ENCODE data around the gene TMEM123. TPM values are rescaled to one million over a fixed set of nuclear protein-coding genes. Genes with fewer than 3 reads are reported as not detected.

TMEM123 gene
- total and polyA plus RNA-seq, 2 donors (not counting 3 experiments of a cell fraction or from before 2014, with no cell fraction given): 201 to 257 TPM

DNA sequence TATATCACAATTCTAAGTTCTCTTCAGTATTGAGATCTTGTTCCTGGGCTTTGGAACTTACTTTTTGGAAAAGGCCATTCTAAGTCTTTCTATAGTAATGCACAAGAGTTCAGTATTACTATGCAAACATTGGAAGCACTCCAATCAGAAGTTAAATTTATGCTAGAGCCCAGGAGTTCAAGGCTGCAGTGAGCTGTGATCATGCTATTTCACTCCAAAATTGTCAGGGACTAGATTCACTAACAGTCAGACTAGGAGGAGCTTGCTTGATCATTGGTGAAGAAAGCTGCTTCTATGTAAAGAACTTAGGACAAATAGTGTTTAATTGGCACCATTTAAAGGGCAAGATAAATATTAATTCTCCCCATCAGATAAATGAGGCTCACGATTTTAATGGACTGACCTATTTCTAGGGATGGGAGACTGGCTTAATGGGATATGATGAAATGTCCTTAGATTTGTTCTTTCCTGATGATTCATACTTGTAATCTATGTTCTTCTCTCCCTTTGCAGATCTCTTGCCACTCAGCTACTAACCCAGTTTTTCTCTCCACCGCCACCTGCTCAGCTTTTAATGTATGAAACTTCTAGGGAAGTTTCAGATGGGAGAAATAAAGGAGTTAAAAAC, 32.6 kb upstream of the TMEM123 start:
- H3K4me2 ChIP-seq (ENCODE audit: insufficient read depth, low read length): no peak overlapping the region
- H3K9me3 ChIP-seq (replicated peaks; ENCODE audit: control insufficient read depth, insufficient read depth, low read length): no peaks in the 10 kb centered on the region
- no peak overlapping the region for H3K9ac ChIP-seq (replicated peaks; ENCODE audit: extremely low read depth, insufficient read depth, low read length)
- dilution Hi-C loops (cut with MboI; ENCODE audit: extremely low pct_ligation_motif_present, low sequenced_read_pairs) (no loop called here), intact Hi-C loops (cut with micrococcal nuclease) (no loop called here)
- peak; percentile 55 for FAIRE-seq
- TF ChIP-seq POLR2A (IDR thresholded peaks at IDR 0.05; ENCODE audit: low read depth, low read length) (no peak), JUN (IDR thresholded peaks at IDR 0.05; ENCODE audit: borderline replicate concordance, insufficient read depth, insufficient read length, low read depth) (no peak), MYC (IDR thresholded peaks at IDR 0.05; ENCODE audit: low read depth, low read length) (no peak), FOS (IDR thresholded peaks at IDR 0.05; ENCODE audit: borderline replicate concordance, insufficient read depth, low read length) (peak; percentile 57), POLR2AphosphoS5 (IDR thresholded peaks at IDR 0.05; ENCODE audit: insufficient read depth, low read depth, low read length) (no peak), EZH2 (IDR thresholded peaks at IDR 0.05; ENCODE audit: borderline replicate concordance, low read depth, low read length, severe bottlenecking) (no peak), GATA2 (IDR thresholded peaks at IDR 0.05; ENCODE audit: insufficient read depth, insufficient read length, low read depth, low read length) (no peak)
- TF ChIP-seq, protein P1, sequence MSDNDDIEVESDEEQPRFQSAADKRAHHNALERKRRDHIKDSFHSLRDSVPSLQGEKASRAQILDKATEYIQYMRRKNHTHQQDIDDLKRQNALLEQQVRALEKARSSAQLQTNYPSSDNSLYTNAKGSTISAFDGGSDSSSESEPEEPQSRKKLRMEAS (IDR thresholded peaks at IDR 0.05; ENCODE audit: insufficient read depth, insufficient read length): no peak
- no peaks in the 10 kb centered on the region for H4K20me1 ChIP-seq (replicated peaks; ENCODE audit: control insufficient read depth, extremely low read depth, insufficient read depth, low read length)
- H2AFZ ChIP-seq (ENCODE audit: low read depth, low read length): no peak overlapping the region
- H3K36me3 ChIP-seq (ENCODE audit: control insufficient read depth in 2 of 2, extremely low read depth in 1 of 2, insufficient read depth in 2 of 2, low read length in 2 of 2): no peaks in the 10 kb centered on the region
- POLR2A ChIA-PET: no interaction called here
- H3K79me2 ChIP-seq (ENCODE audit: control insufficient read depth, insufficient read depth, low read length): no peaks in the 10 kb centered on the region
- H3K9me1 ChIP-seq (replicated peaks; ENCODE audit: control insufficient read depth, extremely low read depth, insufficient read depth, low read length): no peaks in the 10 kb centered on the region
- BruUV-seq (replicated peaks): no TSS peak
- no peaks in the 10 kb centered on the region for H3K4me1 ChIP-seq (ENCODE audit: control insufficient read depth, extremely low read depth, insufficient read depth, low read length)
- CTCF ChIA-PET: interaction anchor here (0.7 to 1.5 kb wide), 8 partner anchors 9 to 181 kb away, joined by 3 to 5 read pairs (median 4); no protein-coding TSS in a partner anchor
- DNase-seq (ENCODE audit: low read depth, low spot score): no peak
- no peaks in the 10 kb centered on the region for H3K27me3 ChIP-seq (ENCODE audit: control insufficient read depth in 2 of 2, insufficient read depth in 2 of 2, low read length in 2 of 2)
- H3K27ac ChIP-seq (ENCODE audit: insufficient read depth, low read depth, low read length): no peak overlapping the region
- H3K4me3 ChIP-seq (replicated peaks in 1 of 3; ENCODE audit: insufficient read depth in 1 of 3, low read depth in 1 of 3, low read length in 3 of 3): no peak overlapping the region

DNA sequence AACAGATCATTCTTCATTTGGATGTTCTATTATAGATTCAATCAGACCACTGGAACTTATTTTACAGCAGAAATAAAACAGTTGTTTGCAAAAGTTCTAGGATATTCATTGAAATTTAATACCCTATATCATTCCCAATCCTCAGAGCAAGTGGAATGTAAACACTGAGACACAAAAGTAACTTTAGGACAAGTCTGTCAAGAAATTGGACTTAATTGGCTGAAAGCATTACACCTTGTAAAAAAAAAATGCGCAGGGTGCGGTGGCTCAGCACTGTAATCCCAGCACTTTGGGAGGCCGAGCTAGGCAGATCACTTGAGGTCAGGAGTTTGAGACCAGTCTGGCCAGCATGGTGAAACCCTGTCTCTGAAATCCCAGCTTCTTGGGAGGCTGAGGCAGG, 29.9 kb upstream of the TMEM123 start:
- ChIA-PET CTCF (no interaction called here), POLR2A (no interaction called here)
- Histone ChIP-seq H3K36me3 (ENCODE audit: control insufficient read depth in 2 of 2, extremely low read depth in 1 of 2, insufficient read depth in 2 of 2, low read length in 2 of 2) (no peaks in the 10 kb centered on the region), H3K27ac (ENCODE audit: insufficient read depth, low read depth, low read length) (no peak overlapping the region), H3K27me3 (ENCODE audit: control insufficient read depth in 2 of 2, insufficient read depth in 2 of 2, low read length in 2 of 2) (no peaks in the 10 kb centered on the region), H3K79me2 (ENCODE audit: control insufficient read depth, insufficient read depth, low read length) (no peaks in the 10 kb centered on the region), H3K9me3 (replicated peaks; ENCODE audit: control insufficient read depth, insufficient read depth, low read length) (no peaks in the 10 kb centered on the region), H4K20me1 (replicated peaks; ENCODE audit: control insufficient read depth, extremely low read depth, insufficient read depth, low read length) (no peaks in the 10 kb centered on the region), H3K4me1 (ENCODE audit: control insufficient read depth, extremely low read depth, insufficient read depth, low read length) (no peaks in the 10 kb centered on the region), H3K9ac (replicated peaks; ENCODE audit: extremely low read depth, insufficient read depth, low read length) (no peak overlapping the region), H3K4me2 (ENCODE audit: insufficient read depth, low read length) (no peak overlapping the region), H3K4me3 (replicated peaks in 1 of 3; ENCODE audit: insufficient read depth in 1 of 3, low read depth in 1 of 3, low read length in 3 of 3) (no peak overlapping the region), H3K9me1 (replicated peaks; ENCODE audit: control insufficient read depth, extremely low read depth, insufficient read depth, low read length) (no peaks in the 10 kb centered on the region), H2AFZ (ENCODE audit: low read depth, low read length) (no peak overlapping the region)
- BruUV-seq (replicated peaks): no TSS peak
- dilution Hi-C loops (cut with MboI; ENCODE audit: extremely low pct_ligation_motif_present, low sequenced_read_pairs): no loop called here
- FAIRE-seq (no peak), DNase-seq (ENCODE audit: low read depth, low spot score) (no peak)
- TF ChIP-seq POLR2A (IDR thresholded peaks at IDR 0.05; ENCODE audit: low read depth, low read length) (no peak), FOS (IDR thresholded peaks at IDR 0.05; ENCODE audit: borderline replicate concordance, insufficient read depth, low read length) (no peak), GATA2 (IDR thresholded peaks at IDR 0.05; ENCODE audit: insufficient read depth, insufficient read length, low read depth, low read length) (no peak), POLR2AphosphoS5 (IDR thresholded peaks at IDR 0.05; ENCODE audit: insufficient read depth, low read depth, low read length) (no peak), MYC (IDR thresholded peaks at IDR 0.05; ENCODE audit: low read depth, low read length) (no peak), EZH2 (IDR thresholded peaks at IDR 0.05; ENCODE audit: borderline replicate concordance, low read depth, low read length, severe bottlenecking) (no peak), JUN (IDR thresholded peaks at IDR 0.05; ENCODE audit: borderline replicate concordance, insufficient read depth, insufficient read length, low read depth) (no peak)
- TF ChIP-seq, protein P1 (IDR thresholded peaks at IDR 0.05; ENCODE audit: insufficient read depth, insufficient read length): no peak
- TF ChIP-seq, protein P2, sequence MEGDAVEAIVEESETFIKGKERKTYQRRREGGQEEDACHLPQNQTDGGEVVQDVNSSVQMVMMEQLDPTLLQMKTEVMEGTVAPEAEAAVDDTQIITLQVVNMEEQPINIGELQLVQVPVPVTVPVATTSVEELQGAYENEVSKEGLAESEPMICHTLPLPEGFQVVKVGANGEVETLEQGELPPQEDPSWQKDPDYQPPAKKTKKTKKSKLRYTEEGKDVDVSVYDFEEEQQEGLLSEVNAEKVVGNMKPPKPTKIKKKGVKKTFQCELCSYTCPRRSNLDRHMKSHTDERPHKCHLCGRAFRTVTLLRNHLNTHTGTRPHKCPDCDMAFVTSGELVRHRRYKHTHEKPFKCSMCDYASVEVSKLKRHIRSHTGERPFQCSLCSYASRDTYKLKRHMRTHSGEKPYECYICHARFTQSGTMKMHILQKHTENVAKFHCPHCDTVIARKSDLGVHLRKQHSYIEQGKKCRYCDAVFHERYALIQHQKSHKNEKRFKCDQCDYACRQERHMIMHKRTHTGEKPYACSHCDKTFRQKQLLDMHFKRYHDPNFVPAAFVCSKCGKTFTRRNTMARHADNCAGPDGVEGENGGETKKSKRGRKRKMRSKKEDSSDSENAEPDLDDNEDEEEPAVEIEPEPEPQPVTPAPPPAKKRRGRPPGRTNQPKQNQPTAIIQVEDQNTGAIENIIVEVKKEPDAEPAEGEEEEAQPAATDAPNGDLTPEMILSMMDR (IDR thresholded peaks at IDR 0.05; ENCODE audit: extremely low read depth in 1 of 2, insufficient read depth in 1 of 2, low read depth in 1 of 2, low read length in 2 of 2): no peak
- intact Hi-C loops (cut with micrococcal nuclease): no loop called here
